ENCODE data around the gene GRK4.

DNA sequence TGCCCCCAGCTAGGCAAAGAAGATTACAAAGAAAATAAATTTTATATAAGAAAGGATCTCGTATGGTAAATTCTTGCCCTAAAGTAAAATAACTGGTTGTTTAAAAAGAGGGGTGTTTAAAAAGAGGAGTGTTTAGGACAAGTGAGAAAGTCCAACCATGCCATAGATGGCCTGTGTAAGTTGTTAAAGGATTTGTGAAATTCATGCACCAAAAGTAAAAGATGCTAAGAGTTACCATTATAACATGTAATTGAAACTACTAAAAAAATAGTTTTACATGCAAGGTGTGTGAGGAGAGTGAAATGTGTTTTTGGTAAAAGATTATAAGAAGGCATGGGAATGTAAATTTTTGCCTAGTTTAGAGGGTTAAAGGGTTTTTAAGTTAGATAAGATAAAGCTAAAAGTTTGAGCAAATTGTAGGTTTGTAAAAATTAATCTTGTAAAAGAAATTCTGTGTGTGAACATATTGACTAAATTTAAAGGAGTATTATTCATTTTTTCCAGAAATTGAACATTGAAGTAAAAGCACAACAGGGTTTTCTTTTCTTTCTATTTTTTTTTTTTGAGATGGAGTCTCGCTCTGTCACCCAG lies 90.9 kb downstream of the GRK4 start:
- TF ChIP-seq, protein P1, sequence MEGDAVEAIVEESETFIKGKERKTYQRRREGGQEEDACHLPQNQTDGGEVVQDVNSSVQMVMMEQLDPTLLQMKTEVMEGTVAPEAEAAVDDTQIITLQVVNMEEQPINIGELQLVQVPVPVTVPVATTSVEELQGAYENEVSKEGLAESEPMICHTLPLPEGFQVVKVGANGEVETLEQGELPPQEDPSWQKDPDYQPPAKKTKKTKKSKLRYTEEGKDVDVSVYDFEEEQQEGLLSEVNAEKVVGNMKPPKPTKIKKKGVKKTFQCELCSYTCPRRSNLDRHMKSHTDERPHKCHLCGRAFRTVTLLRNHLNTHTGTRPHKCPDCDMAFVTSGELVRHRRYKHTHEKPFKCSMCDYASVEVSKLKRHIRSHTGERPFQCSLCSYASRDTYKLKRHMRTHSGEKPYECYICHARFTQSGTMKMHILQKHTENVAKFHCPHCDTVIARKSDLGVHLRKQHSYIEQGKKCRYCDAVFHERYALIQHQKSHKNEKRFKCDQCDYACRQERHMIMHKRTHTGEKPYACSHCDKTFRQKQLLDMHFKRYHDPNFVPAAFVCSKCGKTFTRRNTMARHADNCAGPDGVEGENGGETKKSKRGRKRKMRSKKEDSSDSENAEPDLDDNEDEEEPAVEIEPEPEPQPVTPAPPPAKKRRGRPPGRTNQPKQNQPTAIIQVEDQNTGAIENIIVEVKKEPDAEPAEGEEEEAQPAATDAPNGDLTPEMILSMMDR (conservative IDR thresholded peaks at IDR 0.05; ENCODE audit: low read depth, low read length) = no peak
- TF ChIP-seq EZH2 (IDR thresholded peaks at IDR 0.05; ENCODE audit: low read length, unreplicated experiment) = no peak

Data from PC-3 (cell line).